GM21717 (cell line): Measurements from ENCODE around the gene TNF.

Experiments
- ATAC-seq: cut with Tn5 transposase; IDR thresholded peaks from one replicate; pipeline ENCODE4 v1.9.1; 2021; ENCODE audit warnings: mild to moderate bottlenecking, moderate library complexity; ENCODE audit not compliant: unreplicated experiment

Gene TNF

GRCh38 chr6:31575335-31575901, at the start of gene TNF:
Gene TNF (plus strand): TSS chr6:31575565. CDS start chr6:31575742, 177 bp downstream.
- no peak for ATAC-seq

DNA sequence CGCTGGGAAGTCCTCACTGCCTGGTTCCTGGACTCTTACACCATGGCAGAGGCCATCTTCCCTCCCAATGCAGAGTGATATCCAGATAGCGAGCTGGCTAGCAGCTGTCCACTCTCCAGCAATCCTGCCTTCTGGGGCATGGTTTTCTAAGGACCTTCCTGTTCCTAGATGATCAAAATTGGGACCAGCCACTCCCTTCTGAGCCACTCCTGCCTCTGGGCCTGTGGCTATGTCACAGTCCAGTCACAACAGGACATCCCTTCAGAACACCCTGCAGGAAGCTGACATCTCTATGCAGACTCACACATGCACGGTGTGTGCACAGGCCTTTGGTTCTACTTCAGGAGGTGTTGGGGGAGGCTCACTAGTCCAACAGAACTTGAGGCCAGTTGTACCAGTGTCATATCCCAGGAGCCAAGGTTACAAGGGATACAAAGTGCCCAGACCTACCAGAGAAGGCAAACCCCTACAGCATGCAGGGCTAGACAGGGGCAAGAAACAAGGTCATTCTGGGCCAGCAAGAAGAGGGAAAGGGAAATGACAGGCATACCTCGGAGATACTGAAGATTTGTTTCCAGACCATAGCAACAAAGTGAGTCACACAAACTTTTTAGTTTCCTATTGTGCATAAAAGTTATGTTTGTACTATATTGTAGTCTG, 49.3 kb upstream of the TNF start:
- ATAC-seq = no peak

- ATAC-seq = no peak
Measured at GRCh38 chr6:31528307-31528777, 47.0 kb upstream of the TNF start.

- ATAC-seq = no peak
Measured at GRCh38 chr6:31528821-31529328, 46.5 kb upstream of the TNF start, which contains the start of gene MCCD1. Gene MCCD1 (plus strand): TSS chr6:31528962. CDS start chr6:31529015, 53 bp downstream.

DNA sequence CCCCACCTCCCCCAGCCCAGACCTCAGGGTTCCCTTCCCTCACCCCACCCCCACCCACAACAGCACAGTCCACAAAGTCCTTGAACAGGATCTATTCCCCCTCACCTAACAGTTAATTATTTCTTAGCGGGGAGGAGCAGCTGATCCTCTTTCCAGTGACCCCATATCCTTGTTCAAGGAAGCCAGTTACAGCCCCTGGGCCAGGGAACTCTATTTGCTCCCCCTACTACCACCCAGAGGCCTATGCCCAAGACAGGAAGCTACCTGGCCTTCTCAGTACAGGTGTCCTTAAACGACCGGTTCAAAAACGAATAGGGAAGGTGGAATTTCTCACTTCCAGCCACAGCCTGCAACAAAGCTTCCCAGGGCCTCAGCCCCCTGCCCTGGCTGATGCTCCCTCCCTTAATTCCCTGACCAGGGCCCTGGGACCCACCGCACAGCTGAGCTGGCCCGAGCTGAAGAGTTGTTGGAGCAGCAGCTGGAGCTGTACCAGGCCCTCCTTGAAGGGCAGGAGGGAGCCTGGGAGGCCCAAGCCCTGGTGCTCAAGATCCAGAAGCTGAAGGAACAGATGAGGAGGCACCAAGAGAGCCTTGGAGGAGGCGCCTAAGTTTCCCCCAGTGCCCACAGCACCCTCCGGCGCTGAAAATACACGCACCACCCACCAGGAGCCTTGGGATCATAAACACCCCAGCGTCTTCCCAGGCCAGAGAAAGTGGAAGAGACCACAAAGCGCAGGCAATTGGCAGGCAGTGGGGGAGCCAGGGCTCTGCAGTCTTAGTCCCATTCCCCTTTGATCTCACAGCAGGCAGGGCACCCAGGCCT, 45.8 kb upstream of the TNF start:
- ATAC-seq = no peak

DNA sequence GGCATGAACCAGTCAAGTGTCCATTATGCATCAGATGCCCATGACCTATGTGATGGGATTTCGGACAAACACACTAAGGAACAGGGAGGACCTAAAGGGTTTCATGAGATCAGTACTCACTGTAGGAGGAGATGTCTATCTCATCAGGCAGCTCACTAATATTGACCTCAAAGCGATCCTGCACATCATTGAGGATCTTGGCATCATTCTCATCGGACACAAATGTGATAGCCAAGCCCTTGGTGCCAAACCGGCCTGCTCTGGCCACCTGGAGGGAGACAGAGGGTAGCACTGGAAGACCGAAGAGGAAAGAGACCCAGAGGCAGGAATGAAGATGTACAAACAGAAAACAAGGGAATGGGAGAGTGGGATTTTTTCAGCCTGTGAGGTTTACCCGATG, 44.7 kb upstream of the TNF start:
- no peak for ATAC-seq

- no peak for ATAC-seq
Measured at GRCh38 chr6:31531162-31531561, 44.2 kb upstream of the TNF start.

DNA sequence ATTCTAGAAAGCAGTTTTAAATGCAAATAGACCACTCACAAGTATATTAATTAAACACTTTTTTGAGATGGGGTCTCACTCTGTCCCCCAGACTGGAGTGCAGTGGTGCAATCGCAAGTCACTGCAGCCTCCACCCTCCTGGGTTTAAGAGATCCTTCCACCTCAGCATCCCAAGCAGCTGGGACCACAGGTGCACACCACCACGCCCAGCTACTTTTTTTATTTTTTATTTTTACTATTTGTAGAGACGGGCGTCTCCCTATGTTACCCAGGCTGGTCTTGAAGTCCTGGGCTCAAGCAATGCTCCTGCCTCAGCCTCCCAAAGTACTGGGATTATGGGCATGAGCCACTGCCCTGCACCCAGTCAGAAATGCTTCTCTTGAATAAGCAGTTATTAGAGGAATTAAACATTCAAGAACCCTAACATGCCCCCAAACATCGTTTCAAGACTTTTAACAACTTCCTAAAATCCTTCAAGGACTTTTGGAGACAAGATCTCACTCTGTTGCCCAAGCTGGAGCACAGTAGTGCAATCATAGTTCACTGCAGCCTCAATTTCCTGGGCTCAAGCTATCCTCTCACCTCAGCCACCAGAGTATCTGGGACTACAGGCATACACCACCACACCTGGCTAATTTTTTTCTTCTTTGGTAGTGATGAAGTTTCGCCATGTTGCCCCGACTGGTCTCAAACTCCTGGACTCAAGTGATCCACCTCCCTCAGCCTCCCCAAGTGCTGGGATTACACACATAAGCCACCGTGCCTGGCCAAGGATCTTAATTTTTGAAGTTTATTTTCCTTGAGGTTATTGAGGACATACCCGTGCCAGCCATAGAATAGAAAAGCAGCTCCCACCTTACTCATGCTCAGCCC, 43.4 kb upstream of the TNF start:
- no peak for ATAC-seq

- no peak for ATAC-seq
Measured at GRCh38 chr6:31532644-31533454, 42.5 kb upstream of the TNF start.

- ATAC-seq = no peak
Measured at GRCh38 chr6:31533455-31533841, 41.9 kb upstream of the TNF start.

- ATAC-seq = no peak
Measured at GRCh38 chr6:31534011-31534410, 41.4 kb upstream of the TNF start.

- no peak for ATAC-seq
Measured at GRCh38 chr6:31534521-31535040, 40.8 kb upstream of the TNF start.

- no peak for ATAC-seq
Measured at GRCh38 chr6:31535538-31536324, 39.6 kb upstream of the TNF start.

GRCh38 chr6:31538805-31539400, 36.5 kb upstream of the TNF start:
- no peak for ATAC-seq

DNA sequence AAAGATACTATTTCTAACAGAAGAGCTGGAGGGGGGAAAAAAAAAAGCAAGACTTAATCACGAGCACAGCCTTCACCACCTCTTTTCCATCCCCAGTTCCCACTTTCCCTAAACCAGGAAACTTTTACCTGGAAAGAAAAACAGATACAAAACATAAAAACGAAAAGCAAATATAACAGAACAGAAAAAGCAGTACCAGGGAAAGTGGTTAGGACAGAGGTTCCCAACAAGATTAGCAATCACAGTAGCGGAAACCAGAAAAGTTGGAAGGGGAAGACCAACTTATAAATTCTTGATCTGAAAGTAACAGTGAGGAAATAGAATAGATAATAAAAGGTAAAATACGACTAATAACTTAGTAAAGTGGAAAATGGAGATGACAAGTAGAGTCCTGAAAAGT, 34.7 kb upstream of the TNF start:
- no peak for ATAC-seq

GRCh38 chr6:31541059-31541657, 34.2 kb upstream of the TNF start:
- no peak for ATAC-seq

GRCh38 chr6:31541658-31542521, 33.5 kb upstream of the TNF start, which contains the start of gene DDX39B:
Gene DDX39B (minus strand): TSS chr6:31542003. CDS start chr6:31540532, 1,471 bp downstream.
- peak; percentile 54 for ATAC-seq
